Keratinocyte (primary cell): Measurements from ENCODE around the gene NXPH4. TPM values are rescaled to one million over a fixed set of nuclear protein-coding genes. Genes with fewer than 3 reads are reported as not detected.

Experiments
- DNase-seq: peaks from one replicate; pipeline ENCODE4 v3.0.0-alpha.2; 2011; ENCODE audit warnings: low read depth, missing footprints, low spot score
- FAIRE-seq: peaks from 2 replicates; lab custom pipeline; 2011; peaks lifted over from hg19 to GRCh38; lab: Jason Lieb, UNC
- H2AFZ ChIP-seq: 2 replicates; pipeline ENCODE4 v1.6.0; 2012; ENCODE audit warnings: low read length, control low read depth, inconsistent platforms; ENCODE audit not compliant: control insufficient read depth
- H3K27ac ChIP-seq: 2 replicates; pipeline ENCODE4 v1.5.1; 2011; ENCODE audit warnings: low read length; ENCODE audit not compliant: control insufficient read depth, insufficient read depth
- H3K27me3 ChIP-seq: 3 replicates; pipeline ENCODE4 v1.6.0; 2011; ENCODE audit warnings: low read length; ENCODE audit not compliant: control insufficient read depth, insufficient read depth; ENCODE audit errors: extremely low read depth
- H3K36me3 ChIP-seq, 2 experiments: 2 replicates in 1 of 2; 3 replicates in 1 of 2; pipeline ENCODE4 v1.5.1; 2011; ENCODE audit warnings: low read length in 2 of 2, mild to moderate bottlenecking in 1 of 2; ENCODE audit not compliant: control insufficient read depth in 2 of 2, insufficient read depth in 2 of 2; ENCODE audit errors: extremely low read depth in 1 of 2
- H3K4me1 ChIP-seq: 3 replicates; pipeline ENCODE4 v1.5.1; 2011; ENCODE audit warnings: low read length; ENCODE audit not compliant: control insufficient read depth, insufficient read depth; ENCODE audit errors: extremely low read depth
- H3K4me2 ChIP-seq: 3 replicates; pipeline ENCODE4 v1.6.0; 2011; ENCODE audit warnings: low read depth, low read length; ENCODE audit not compliant: control insufficient read depth, insufficient read depth; ENCODE audit errors: extremely low read depth
- H3K4me3 ChIP-seq, 3 experiments: fragments of 200-600 bp in 1 of 3; sonication (generic) in 1 of 3; 2 replicates in 2 of 3; 3 replicates in 1 of 3; pipeline ENCODE4 v1.5.1; 2011 to 2016; ENCODE audit warnings: low read length in 3 of 3, mild to moderate bottlenecking in 3 of 3, control low read depth in 2 of 3, inconsistent platforms in 1 of 3, low read depth in 1 of 3, mixed read lengths in 1 of 3, mixed run types in 1 of 3, moderate library complexity in 1 of 3; ENCODE audit not compliant: control insufficient read depth in 2 of 3, insufficient read depth in 2 of 3; ENCODE audit errors: extremely low read depth in 1 of 3
- H3K79me2 ChIP-seq: 2 replicates; pipeline ENCODE4 v1.6.0; 2012; ENCODE audit warnings: low read length; ENCODE audit not compliant: control insufficient read depth, insufficient read depth
- H3K9ac ChIP-seq: 3 replicates; pipeline ENCODE4 v1.6.0; 2011; ENCODE audit warnings: low read length; ENCODE audit not compliant: control insufficient read depth, insufficient read depth; ENCODE audit errors: extremely low read depth
- H3K9me1 ChIP-seq: 3 replicates; pipeline ENCODE4 v1.6.0; 2011; ENCODE audit warnings: low read length; ENCODE audit not compliant: control insufficient read depth, insufficient read depth; ENCODE audit errors: extremely low read depth
- H3K9me3 ChIP-seq: 2 replicates; pipeline ENCODE4 v1.5.1; 2012; ENCODE audit warnings: low read depth, low read length; ENCODE audit not compliant: control insufficient read depth
- H4K20me1 ChIP-seq: 3 replicates; pipeline ENCODE4 v1.6.0; 2011; ENCODE audit warnings: low read length; ENCODE audit not compliant: control insufficient read depth, insufficient read depth; ENCODE audit errors: extremely low read depth
- EZH2 ChIP-seq: IDR thresholded peaks from one replicate; pipeline ENCODE4 v1.6.1; 2012; ENCODE audit warnings: inconsistent platforms, mild to moderate bottlenecking, low read length, moderate library complexity
- dilution Hi-C: fragments of 300-500 bp; cut with MboI; formaldehyde crosslinking; loops from one replicate; pipeline ENCODE4 v1.7.0; 2020; ENCODE audit warnings: low sequenced_read_pairs; ENCODE audit not compliant: extremely low pct_ligation_motif_present
- polyA plus RNA-seq, 5 experiments: library from polyadenylated mRNA; depleted of rRNA in 3 of 5; stranded (reverse) in 3 of 5; stranded (forward) in 1 of 5; unstranded in 1 of 5; fragments of >200 nt; gene quantifications; 1 replicate in 1 of 5; 2 replicates in 3 of 5; 3 replicates in 1 of 5; pipeline versions ENCODE4 v1.2.1 to v1.2.3, GENCODE V29; 2011 to 2012; ENCODE audit warnings: missing spikeins in 2 of 5, low read depth in 1 of 5, low replicate concordance in 1 of 5
- TF ChIP-seq, protein P1 (sequence below), 3 experiments: IDR thresholded peaks in 1 of 3; conservative IDR thresholded peaks in 1 of 3; optimal IDR thresholded peaks in 1 of 3; 2 replicates in 2 of 3; 3 replicates in 1 of 3; pipeline versions ENCODE3 to v1.5.1; 2011; ENCODE audit warnings: low read length in 3 of 3, mild to moderate bottlenecking in 3 of 3, moderate library complexity in 2 of 3, control low read depth in 1 of 3, inconsistent platforms in 1 of 3; ENCODE audit not compliant: insufficient read depth in 2 of 3; ENCODE audit errors: extremely low read depth in 1 of 3

NXPH4 gene
- polyA plus RNA-seq, 1 donor (not counting 4 experiments of a cell fraction or from before 2014, with no cell fraction given) = 0.97 TPM

DNA sequence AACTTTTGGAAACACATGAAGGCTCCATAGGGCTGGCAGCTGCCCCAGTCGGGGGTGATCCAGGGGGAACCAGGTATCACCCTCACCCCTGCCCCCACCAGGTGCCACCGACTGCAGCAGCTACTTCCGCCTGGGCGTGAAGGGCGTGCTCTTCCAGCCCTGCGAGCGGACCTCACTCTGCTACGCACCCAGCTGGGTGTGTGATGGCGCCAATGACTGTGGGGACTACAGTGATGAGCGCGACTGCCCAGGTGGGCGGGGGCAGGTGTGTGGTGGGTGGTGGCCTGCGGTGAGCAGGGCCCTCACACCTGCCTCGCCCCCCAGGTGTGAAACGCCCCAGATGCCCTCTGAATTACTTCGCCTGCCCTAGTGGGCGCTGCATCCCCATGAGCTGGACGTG is 22.3 kb upstream of the NXPH4 start:
- Histone ChIP-seq H3K36me3 (peaks cover 0 to 53% of the 10 kb centered on the region in 2 experiments), H3K9ac (no peak overlapping the region), H3K4me3 (no peak overlapping the region), H3K9me3 (no peaks in the 10 kb centered on the region), H3K79me2 (no peaks in the 10 kb centered on the region), H2AFZ (no peak overlapping the region), H4K20me1 (no peaks in the 10 kb centered on the region), H3K4me2 (no peak overlapping the region), H3K9me1 (no peaks in the 10 kb centered on the region), H3K27ac (no peak overlapping the region), H3K4me1 (no peaks in the 10 kb centered on the region), H3K27me3 (no peaks in the 10 kb centered on the region)
- FAIRE-seq = no peak
- TF ChIP-seq EZH2 = no peak
- TF ChIP-seq, protein P1, sequence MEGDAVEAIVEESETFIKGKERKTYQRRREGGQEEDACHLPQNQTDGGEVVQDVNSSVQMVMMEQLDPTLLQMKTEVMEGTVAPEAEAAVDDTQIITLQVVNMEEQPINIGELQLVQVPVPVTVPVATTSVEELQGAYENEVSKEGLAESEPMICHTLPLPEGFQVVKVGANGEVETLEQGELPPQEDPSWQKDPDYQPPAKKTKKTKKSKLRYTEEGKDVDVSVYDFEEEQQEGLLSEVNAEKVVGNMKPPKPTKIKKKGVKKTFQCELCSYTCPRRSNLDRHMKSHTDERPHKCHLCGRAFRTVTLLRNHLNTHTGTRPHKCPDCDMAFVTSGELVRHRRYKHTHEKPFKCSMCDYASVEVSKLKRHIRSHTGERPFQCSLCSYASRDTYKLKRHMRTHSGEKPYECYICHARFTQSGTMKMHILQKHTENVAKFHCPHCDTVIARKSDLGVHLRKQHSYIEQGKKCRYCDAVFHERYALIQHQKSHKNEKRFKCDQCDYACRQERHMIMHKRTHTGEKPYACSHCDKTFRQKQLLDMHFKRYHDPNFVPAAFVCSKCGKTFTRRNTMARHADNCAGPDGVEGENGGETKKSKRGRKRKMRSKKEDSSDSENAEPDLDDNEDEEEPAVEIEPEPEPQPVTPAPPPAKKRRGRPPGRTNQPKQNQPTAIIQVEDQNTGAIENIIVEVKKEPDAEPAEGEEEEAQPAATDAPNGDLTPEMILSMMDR (optimal IDR thresholded peaks at IDR 0.05 in 1 of 3, IDR thresholded peaks at IDR 0.05 in 1 of 3, conservative IDR thresholded peaks at IDR 0.05 in 1 of 3; ENCODE audit: extremely low read depth in 1 of 3, insufficient read depth in 2 of 3, low read length in 3 of 3) = no peak
- dilution Hi-C loops = no loop called here
- DNase-seq = no peak

DNA sequence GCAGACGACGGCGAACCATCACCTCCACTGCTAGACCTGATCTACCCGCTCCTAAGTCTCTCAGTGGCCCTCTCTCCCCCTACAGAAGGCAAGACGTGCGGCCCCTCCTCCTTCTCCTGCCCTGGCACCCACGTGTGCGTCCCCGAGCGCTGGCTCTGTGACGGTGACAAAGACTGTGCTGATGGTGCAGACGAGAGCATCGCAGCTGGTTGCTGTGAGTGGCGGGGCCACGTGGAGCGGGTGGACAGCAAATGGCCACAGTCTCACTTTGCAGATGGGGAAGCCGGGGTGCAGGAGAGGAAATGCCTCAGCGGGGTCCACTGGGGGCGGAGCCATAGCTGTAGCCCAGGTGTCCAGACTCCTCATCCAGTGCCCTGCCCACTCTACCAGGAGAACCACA is 21.4 kb upstream of the NXPH4 start:
- Histone ChIP-seq H3K36me3 (peaks cover 0 to 53% of the 10 kb centered on the region in 2 experiments), H3K9me1 (no peaks in the 10 kb centered on the region), H3K27ac (no peak overlapping the region), H3K9me3 (no peaks in the 10 kb centered on the region), H3K9ac (no peak overlapping the region), H3K4me1 (no peaks in the 10 kb centered on the region), H3K27me3 (no peaks in the 10 kb centered on the region), H3K4me2 (no peak overlapping the region), H3K79me2 (no peaks in the 10 kb centered on the region), H2AFZ (no peak overlapping the region), H3K4me3 (no peak overlapping the region), H4K20me1 (no peaks in the 10 kb centered on the region)
- no peak for TF ChIP-seq EZH2
- TF ChIP-seq, protein P1 (optimal IDR thresholded peaks at IDR 0.05 in 1 of 3, IDR thresholded peaks at IDR 0.05 in 1 of 3, conservative IDR thresholded peaks at IDR 0.05 in 1 of 3; ENCODE audit: extremely low read depth in 1 of 3, insufficient read depth in 2 of 3, low read length in 3 of 3) = no peak
- no peak for FAIRE-seq
- DNase-seq = no peak
- dilution Hi-C loops = no loop called here
